A549 (cell line): Measurements from ENCODE around the gene ZC3H18.

Experiments
- E2F6 ChIP-seq: IDR thresholded peaks from 2 replicates; pipeline ENCODE4 v1.6.1; 2012; ENCODE audit warnings: low read depth, borderline replicate concordance
- EP300 ChIP-seq, 2 experiments: fragments of >200 bp; sonication (Bioruptor Twin); formaldehyde crosslinking; IDR thresholded peaks; 2 replicates in 1 of 2; 3 replicates in 1 of 2; pipeline ENCODE4 v1.6.1; 2016 to 2017
- HOXA7 ChIP-seq: fragments of 250-450 bp; sonication (Bioruptor Pico); IDR thresholded peaks from 2 replicates; pipeline ENCODE4 v1.5.0; 2020; ENCODE audit warnings: mild to moderate bottlenecking, moderate library complexity
- KDM1A ChIP-seq: fragments of 200-600 bp; sonication (generic); IDR thresholded peaks from 2 replicates; pipeline ENCODE4 v1.6.1; 2016; ENCODE audit warnings: low read depth, mild to moderate bottlenecking
- MAZ ChIP-seq: fragments of 150-350 bp; IDR thresholded peaks from 2 replicates; pipeline ENCODE4 v1.6.1; 2014; ENCODE audit warnings: antibody characterized with exemption, low read depth, low read length, borderline replicate concordance
- PBX3 ChIP-seq: IDR thresholded peaks from 2 replicates; pipeline ENCODE4 v1.6.1; 2012
- POLR2A ChIP-seq: IDR thresholded peaks from 2 replicates; pipeline ENCODE4 v1.6.1; 2012; ENCODE audit warnings: mild to moderate bottlenecking, low read length
- RAD21 ChIP-seq, 2 experiments: fragments of >200 bp in 1 of 2; sonication (Bioruptor Twin) in 1 of 2; formaldehyde crosslinking in 1 of 2; IDR thresholded peaks in 1 of 2; conservative IDR thresholded peaks in 1 of 2; 2 replicates in 1 of 2; 3 replicates in 1 of 2; pipeline ENCODE4 v1.6.1; 2012 to 2018; ENCODE audit warnings: inconsistent platforms in 1 of 2
- REST ChIP-seq: fragments of 200-600 bp; sonication (generic); IDR thresholded peaks from 2 replicates; pipeline ENCODE4 v1.6.1; 2016; ENCODE audit warnings: antibody characterized with exemption, mild to moderate bottlenecking, moderate library complexity
- RFX5 ChIP-seq: fragments of 450-650 bp; IDR thresholded peaks from 2 replicates; pipeline ENCODE4 v1.7.1; 2014; ENCODE audit warnings: antibody characterized with exemption, mild to moderate bottlenecking, moderate library complexity
- SMC3 ChIP-seq: fragments of >200 bp; sonication (Bioruptor Twin); formaldehyde crosslinking; IDR thresholded peaks from 3 replicates; pipeline ENCODE4 v1.6.1; 2018; ENCODE audit warnings: inconsistent platforms
- TF ChIP-seq, protein P1 (sequence below): fragments of >200 bp; sonication (Bioruptor Twin); formaldehyde crosslinking; IDR thresholded peaks from 3 replicates; pipeline ENCODE4 v1.5.1; 2016

DNA sequence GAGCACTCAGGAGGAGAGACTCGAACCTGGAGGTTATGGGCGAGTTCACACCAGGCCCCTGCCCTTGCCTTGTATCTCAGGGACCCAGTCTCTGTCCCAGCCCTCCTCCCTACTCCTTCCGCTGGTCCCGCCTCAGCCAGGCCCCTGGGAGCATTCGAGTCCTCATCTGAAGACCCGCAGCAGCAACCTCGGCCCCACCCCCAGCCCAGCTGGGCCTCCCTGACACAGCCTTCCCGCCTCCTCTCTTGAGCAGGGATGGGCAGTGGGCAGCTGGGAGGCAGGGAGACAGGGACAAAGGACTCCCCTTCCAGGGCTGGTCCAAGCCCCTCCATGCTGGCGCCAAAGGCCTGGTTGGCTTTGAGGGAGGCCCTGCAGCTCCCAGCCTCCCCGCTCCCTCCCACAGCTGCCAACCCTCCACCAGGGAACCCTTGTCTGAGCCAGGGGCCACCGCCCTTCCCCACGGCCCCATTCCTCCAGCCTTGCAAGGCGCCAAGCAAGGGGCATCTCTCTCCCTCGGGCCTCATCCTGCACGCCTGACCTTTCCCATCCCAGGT, 15.4 kb upstream of the ZC3H18 start:
- TF ChIP-seq, protein P1, sequence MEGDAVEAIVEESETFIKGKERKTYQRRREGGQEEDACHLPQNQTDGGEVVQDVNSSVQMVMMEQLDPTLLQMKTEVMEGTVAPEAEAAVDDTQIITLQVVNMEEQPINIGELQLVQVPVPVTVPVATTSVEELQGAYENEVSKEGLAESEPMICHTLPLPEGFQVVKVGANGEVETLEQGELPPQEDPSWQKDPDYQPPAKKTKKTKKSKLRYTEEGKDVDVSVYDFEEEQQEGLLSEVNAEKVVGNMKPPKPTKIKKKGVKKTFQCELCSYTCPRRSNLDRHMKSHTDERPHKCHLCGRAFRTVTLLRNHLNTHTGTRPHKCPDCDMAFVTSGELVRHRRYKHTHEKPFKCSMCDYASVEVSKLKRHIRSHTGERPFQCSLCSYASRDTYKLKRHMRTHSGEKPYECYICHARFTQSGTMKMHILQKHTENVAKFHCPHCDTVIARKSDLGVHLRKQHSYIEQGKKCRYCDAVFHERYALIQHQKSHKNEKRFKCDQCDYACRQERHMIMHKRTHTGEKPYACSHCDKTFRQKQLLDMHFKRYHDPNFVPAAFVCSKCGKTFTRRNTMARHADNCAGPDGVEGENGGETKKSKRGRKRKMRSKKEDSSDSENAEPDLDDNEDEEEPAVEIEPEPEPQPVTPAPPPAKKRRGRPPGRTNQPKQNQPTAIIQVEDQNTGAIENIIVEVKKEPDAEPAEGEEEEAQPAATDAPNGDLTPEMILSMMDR, result no peak
- TF ChIP-seq RFX5, result no peak
- TF ChIP-seq HOXA7 (CRISPR knock-in tag), result no peak
- TF ChIP-seq EP300 (IDR thresholded peaks at IDR 0.05), result no peak
- TF ChIP-seq E2F6, result no peak
- TF ChIP-seq POLR2A, result no peak
- no peak for TF ChIP-seq KDM1A
- TF ChIP-seq MAZ, result no peak
- no peak for TF ChIP-seq REST
- no peak for TF ChIP-seq SMC3
- TF ChIP-seq RAD21 (conservative IDR thresholded peaks at IDR 0.05 in 1 of 2, IDR thresholded peaks at IDR 0.05 in 1 of 2), result no peak
- no peak for TF ChIP-seq PBX3
